DMS79 (cell line): ENCODE results near the gene FAAH.

Source experiments
- DNase-seq: peaks from one replicate; lab custom pipeline; 2025; lab: John Stamatoyannopoulos, UW

FAAH gene

GRCh38 chr1:46401154-46401913 is 7.2 kb downstream of the FAAH start:
- DNase-seq: no peak

GRCh38 chr1:46401964-46402626 is 8.0 kb downstream of the FAAH start:
- DNase-seq: peak; percentile 85

GRCh38 chr1:46403916-46404315 is 9.8 kb downstream of the FAAH start:
- no peak for DNase-seq

GRCh38 chr1:46404482-46405196 is 10.5 kb downstream of the FAAH start:
- no peak for DNase-seq

GRCh38 chr1:46405197-46405555 is 11.1 kb downstream of the FAAH start:
- no peak for DNase-seq

GRCh38 chr1:46405724-46406123 is 11.6 kb downstream of the FAAH start:
- DNase-seq: no peak

- DNase-seq: no peak
These were observed 12.9 kb downstream of the FAAH start for GRCh38 chr1:46406881-46407608.

- no peak for DNase-seq
These were observed 13.5 kb downstream of the FAAH start for GRCh38 chr1:46407636-46408035.

- DNase-seq: no peak
These were observed 14.4 kb downstream of the FAAH start for GRCh38 chr1:46408356-46409062.

- no peak for DNase-seq
These were observed 14.9 kb downstream of the FAAH start for GRCh38 chr1:46409063-46409372.

- DNase-seq: no peak
These were observed 16.3 kb downstream of the FAAH start for GRCh38 chr1:46410156-46411009.

GRCh38 chr1:46411010-46411405 is 16.9 kb downstream of the FAAH start:
- no peak for DNase-seq

- no peak for DNase-seq
These were observed 17.7 kb downstream of the FAAH start for GRCh38 chr1:46411601-46412341.

- DNase-seq: no peak
These were observed 18.9 kb downstream of the FAAH start for GRCh38 chr1:46412893-46413595.

- DNase-seq: no peak
These were observed 19.5 kb downstream of the FAAH start for GRCh38 chr1:46413596-46413985.

- DNase-seq: no peak
These were observed 21.4 kb downstream of the FAAH start for GRCh38 chr1:46415514-46415913.

- DNase-seq: no peak
These were observed 24.9 kb downstream of the FAAH start for GRCh38 chr1:46418976-46419375.

GRCh38 chr1:46420533-46420915 is 26.4 kb downstream of the FAAH start:
- DNase-seq: no peak

- DNase-seq: no peak
These were observed 27.6 kb downstream of the FAAH start for GRCh38 chr1:46421739-46422138.
